ENCODE results near the gene ITGB3. TPM values are rescaled to one million over a fixed set of nuclear protein-coding genes. Genes with fewer than 3 reads are reported as not detected.

ITGB3 gene
- total and polyA plus RNA-seq, 4 donors = 14.4 to 210 (median 50.4) TPM

DNA sequence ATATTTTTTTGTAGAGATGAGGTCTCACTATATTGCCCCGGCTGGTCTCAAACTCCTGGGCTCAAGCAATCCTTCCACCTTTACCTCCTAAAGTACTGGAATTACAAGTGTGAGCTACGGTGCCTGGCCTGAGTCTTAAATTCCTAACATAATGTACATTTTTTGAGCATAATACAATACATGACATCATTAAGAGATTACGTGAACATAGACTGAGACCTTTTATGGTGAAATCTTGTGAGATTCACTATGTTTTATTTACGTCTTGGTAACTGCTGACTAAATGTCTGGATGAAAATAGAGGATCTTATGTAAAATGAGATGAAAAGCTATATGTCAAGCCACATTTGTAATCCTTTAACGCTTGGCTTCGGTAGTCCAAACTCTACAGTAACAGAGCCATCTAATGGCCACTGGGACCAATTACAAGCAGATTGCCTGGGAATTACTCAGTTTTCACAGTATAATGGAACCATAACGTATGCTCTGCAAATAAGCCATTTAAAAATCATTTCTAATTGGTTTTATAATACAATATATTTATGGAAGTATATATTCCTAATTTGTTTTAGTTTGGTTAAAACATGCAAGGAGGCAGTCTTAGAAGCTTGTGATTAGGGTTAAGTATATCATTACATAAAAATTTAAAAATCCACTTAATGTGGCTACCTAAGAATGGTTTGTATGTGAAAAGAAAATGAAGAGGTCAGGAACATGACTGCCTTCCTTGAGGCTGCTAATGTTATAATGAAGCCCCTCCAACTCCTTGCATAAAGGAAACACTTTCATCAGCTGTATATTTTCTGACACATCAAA, 62.0 kb downstream of the ITGB3 start:
- ATAC-seq (ENCODE audit: low FRiP score) (peak; percentile 86), DNase-seq (no peak)
- peaks cover 0 to 6% of the 10 kb centered on the region in 2 donors for H3K4me1 ChIP-seq (ENCODE audit: control insufficient read depth in 1 of 2, insufficient read depth in 2 of 2, low read length in 2 of 2)
- no peak overlapping the region for H3K4me3 ChIP-seq (ENCODE audit: low read length in 2 of 2)
- intact Hi-C loops (cut with DNase I) = loop anchor here (2.0 to 5.0 kb wide), 3 partner anchors 63 to 87 kb away; partner anchors contain the start of gene ITGB3 (in 1 of the 2)
- no peaks in the 10 kb centered on the region for H3K9me3 ChIP-seq (ENCODE audit: control insufficient read depth, low read length)
- peak overlapping the region; percentile 60 to 91 for H3K27ac ChIP-seq (ENCODE audit: low read depth in 1 of 2, low read length in 2 of 2)
- H3K27me3 ChIP-seq (ENCODE audit: control insufficient read depth in 1 of 2, insufficient read depth in 2 of 2, low read length in 1 of 2) = no peaks in the 10 kb centered on the region
- peaks cover 0 to 14% of the 10 kb centered on the region in 2 donors for H3K36me3 ChIP-seq (ENCODE audit: control insufficient read depth in 1 of 2, insufficient read depth in 2 of 2, low read length in 1 of 2)
- 3 to 5% methylated on average over 7 of the region's 7 CpGs for WGBS, 2 donors

GRCh38 chr17:47316311-47316710, 62.7 kb downstream of the ITGB3 start:
- no peaks in the 10 kb centered on the region for H3K9me3 ChIP-seq (ENCODE audit: control insufficient read depth, low read length)
- peaks cover 0 to 6% of the 10 kb centered on the region in 2 donors for H3K4me1 ChIP-seq (ENCODE audit: control insufficient read depth in 1 of 2, insufficient read depth in 2 of 2, low read length in 2 of 2)
- no peak overlapping the region for H3K4me3 ChIP-seq (ENCODE audit: low read length in 2 of 2)
- intact Hi-C loops (cut with DNase I) = loop anchor here (2.0 to 5.0 kb wide), 3 partner anchors 64 to 88 kb away; partner anchors contain the start of gene ITGB3 (in 1 of the 2)
- ATAC-seq (ENCODE audit: low FRiP score) = peak; percentile 84
- peaks cover 0 to 9% of the 10 kb centered on the region in 2 donors for H3K36me3 ChIP-seq (ENCODE audit: control insufficient read depth in 1 of 2, insufficient read depth in 2 of 2, low read length in 1 of 2)
- no peaks in the 10 kb centered on the region for H3K27me3 ChIP-seq (ENCODE audit: control insufficient read depth in 1 of 2, insufficient read depth in 2 of 2, low read length in 1 of 2)
- DNase-seq = no peak
- WGBS, 2 donors = 6 to 13% methylated on average over 3 of the region's 3 CpGs
- H3K27ac ChIP-seq (ENCODE audit: low read depth in 1 of 2, low read length in 2 of 2) = peak overlapping the region; percentile 43 to 64

GRCh38 chr17:47317119-47317518, 63.5 kb downstream of the ITGB3 start:
- ATAC-seq (ENCODE audit: low FRiP score) (peak; percentile 74), DNase-seq (no peak)
- H3K36me3 ChIP-seq (ENCODE audit: control insufficient read depth in 1 of 2, insufficient read depth in 2 of 2, low read length in 1 of 2) = peaks cover 0 to 4% of the 10 kb centered on the region in 2 donors
- WGBS, 2 donors = 41 to 43% methylated on average over 2 of the region's 2 CpGs
- no peaks in the 10 kb centered on the region for H3K9me3 ChIP-seq (ENCODE audit: control insufficient read depth, low read length)
- peak overlapping the region in 1 of 2 donors; percentile 12 for H3K27ac ChIP-seq (ENCODE audit: low read depth in 1 of 2, low read length in 2 of 2)
- peaks cover 0 to 6% of the 10 kb centered on the region in 2 donors for H3K4me1 ChIP-seq (ENCODE audit: control insufficient read depth in 1 of 2, insufficient read depth in 2 of 2, low read length in 2 of 2)
- no peak overlapping the region for H3K4me3 ChIP-seq (ENCODE audit: low read length in 2 of 2)
- no peaks in the 10 kb centered on the region for H3K27me3 ChIP-seq (ENCODE audit: control insufficient read depth in 1 of 2, insufficient read depth in 2 of 2, low read length in 1 of 2)
- intact Hi-C loops (cut with DNase I) = loop anchor here (2.0 to 5.0 kb wide), 3 partner anchors 65 to 88 kb away; partner anchors contain the start of gene ITGB3 (in 1 of the 2)

GRCh38 chr17:47318197-47318918, 64.7 kb downstream of the ITGB3 start:
- ATAC-seq (ENCODE audit: low FRiP score) (no peak), DNase-seq (no peak)
- Histone ChIP-seq H3K27ac (ENCODE audit: low read depth in 1 of 2, low read length in 2 of 2) (no peak overlapping the region), H3K4me1 (ENCODE audit: control insufficient read depth in 1 of 2, insufficient read depth in 2 of 2, low read length in 2 of 2) (peaks cover 0 to 6% of the 10 kb centered on the region in 2 donors), H3K36me3 (ENCODE audit: control insufficient read depth in 1 of 2, insufficient read depth in 2 of 2, low read length in 1 of 2) (peaks cover 0 to 4% of the 10 kb centered on the region in 2 donors), H3K9me3 (ENCODE audit: control insufficient read depth, low read length) (no peaks in the 10 kb centered on the region), H3K4me3 (ENCODE audit: low read length in 2 of 2) (no peak overlapping the region), H3K27me3 (ENCODE audit: control insufficient read depth in 1 of 2, insufficient read depth in 2 of 2, low read length in 1 of 2) (no peaks in the 10 kb centered on the region)
- intact Hi-C loops (cut with DNase I) = loop anchor here (5.0 kb wide), 2 partner anchors 66 to 76 kb away; partner anchors contain the start of gene ITGB3 (in 1 of the 2)
- 73 to 77% methylated on average over 3 of the region's 3 CpGs for WGBS, 2 donors

- H3K9me3 ChIP-seq (ENCODE audit: control insufficient read depth, low read length) = no peaks in the 10 kb centered on the region
- ATAC-seq (ENCODE audit: low FRiP score) = no peak
- no peaks in the 10 kb centered on the region for H3K27me3 ChIP-seq (ENCODE audit: control insufficient read depth in 1 of 2, insufficient read depth in 2 of 2, low read length in 1 of 2)
- H3K4me3 ChIP-seq (ENCODE audit: low read length in 2 of 2) = no peak overlapping the region
- no peak overlapping the region for H3K27ac ChIP-seq (ENCODE audit: low read depth in 1 of 2, low read length in 2 of 2)
- DNase-seq = no peak
- H3K4me1 ChIP-seq (ENCODE audit: control insufficient read depth in 1 of 2, insufficient read depth in 2 of 2, low read length in 2 of 2) = no peaks in the 10 kb centered on the region
- intact Hi-C loops (cut with DNase I) = loop anchor here (5.0 to 10.0 kb wide), 2 partner anchors 94 to 294 kb away; no protein-coding TSS in a partner anchor
- WGBS, 2 donors = 78 to 86% methylated on average over 5 of the region's 5 CpGs
- H3K36me3 ChIP-seq (ENCODE audit: control insufficient read depth in 1 of 2, insufficient read depth in 2 of 2, low read length in 1 of 2) = peaks cover 0 to 4% of the 10 kb centered on the region in 2 donors
Measured at GRCh38 chr17:47320879-47321502, 67.4 kb downstream of the ITGB3 start.

GRCh38 chr17:47323382-47324223, 70.0 kb downstream of the ITGB3 start, which contains the start of gene EFCAB13:
Gene EFCAB13 (plus strand): TSS chr17:47323955. CDS start chr17:47328354, 4,399 bp downstream.
- Histone ChIP-seq H3K4me1 (ENCODE audit: control insufficient read depth in 1 of 2, insufficient read depth in 2 of 2, low read length in 2 of 2) (no peaks in the 10 kb centered on the region), H3K4me3 (ENCODE audit: low read length in 2 of 2) (peak within 1 kb of the TSS; percentile 46 to 58), H3K27me3 (ENCODE audit: control insufficient read depth in 1 of 2, insufficient read depth in 2 of 2, low read length in 1 of 2) (no peaks in the 10 kb centered on the region), H3K36me3 (ENCODE audit: control insufficient read depth in 1 of 2, insufficient read depth in 2 of 2, low read length in 1 of 2) (no peaks in the 10 kb centered on the region), H3K27ac (ENCODE audit: low read depth in 1 of 2, low read length in 2 of 2) (peak within 1 kb of the TSS; percentile 38 to 57), H3K9me3 (ENCODE audit: control insufficient read depth, low read length) (no peaks in the 10 kb centered on the region)
- DNase-seq = peak; percentile 94 to 97
- peak; percentile 99 for ATAC-seq (ENCODE audit: low FRiP score)
- intact Hi-C loops (cut with DNase I) = loop anchor here (5.0 to 10.0 kb wide), 2 partner anchors 96 to 291 kb away; no protein-coding TSS in a partner anchor
- 1% methylated on average over 60 to 72 of the region's 72 CpGs for WGBS, 2 donors

GRCh38 chr17:47324224-47325020, 70.8 kb downstream of the ITGB3 start:
- DNase-seq (peak; percentile 82 to 85), ATAC-seq (ENCODE audit: low FRiP score) (peak; percentile 75)
- peak overlapping the region; percentile 38 to 57 for H3K27ac ChIP-seq (ENCODE audit: low read depth in 1 of 2, low read length in 2 of 2)
- no peaks in the 10 kb centered on the region for H3K27me3 ChIP-seq (ENCODE audit: control insufficient read depth in 1 of 2, insufficient read depth in 2 of 2, low read length in 1 of 2)
- no peaks in the 10 kb centered on the region for H3K4me1 ChIP-seq (ENCODE audit: control insufficient read depth in 1 of 2, insufficient read depth in 2 of 2, low read length in 2 of 2)
- H3K36me3 ChIP-seq (ENCODE audit: control insufficient read depth in 1 of 2, insufficient read depth in 2 of 2, low read length in 1 of 2) = no peaks in the 10 kb centered on the region
- peak overlapping the region; percentile 46 to 58 for H3K4me3 ChIP-seq (ENCODE audit: low read length in 2 of 2)
- 15 to 16% methylated on average over 28 of the region's 28 CpGs for WGBS, 2 donors
- H3K9me3 ChIP-seq (ENCODE audit: control insufficient read depth, low read length) = no peaks in the 10 kb centered on the region
- intact Hi-C loops (cut with DNase I) = loop anchor here (5.0 to 10.0 kb wide), 2 partner anchors 97 to 290 kb away; no protein-coding TSS in a partner anchor

All from aorta (tissue), 5 donors.